Endometrium (tissue), 2 donors: ENCODE measurements around the gene GATA5.

Experiments
- FAIRE-seq: peaks from 2 replicates; lab custom pipeline; 2012; peaks lifted over from hg19 to GRCh38; lab: Jason Lieb, UNC
- donor health status: control.
- donor health status: control.

Gene GATA5

DNA sequence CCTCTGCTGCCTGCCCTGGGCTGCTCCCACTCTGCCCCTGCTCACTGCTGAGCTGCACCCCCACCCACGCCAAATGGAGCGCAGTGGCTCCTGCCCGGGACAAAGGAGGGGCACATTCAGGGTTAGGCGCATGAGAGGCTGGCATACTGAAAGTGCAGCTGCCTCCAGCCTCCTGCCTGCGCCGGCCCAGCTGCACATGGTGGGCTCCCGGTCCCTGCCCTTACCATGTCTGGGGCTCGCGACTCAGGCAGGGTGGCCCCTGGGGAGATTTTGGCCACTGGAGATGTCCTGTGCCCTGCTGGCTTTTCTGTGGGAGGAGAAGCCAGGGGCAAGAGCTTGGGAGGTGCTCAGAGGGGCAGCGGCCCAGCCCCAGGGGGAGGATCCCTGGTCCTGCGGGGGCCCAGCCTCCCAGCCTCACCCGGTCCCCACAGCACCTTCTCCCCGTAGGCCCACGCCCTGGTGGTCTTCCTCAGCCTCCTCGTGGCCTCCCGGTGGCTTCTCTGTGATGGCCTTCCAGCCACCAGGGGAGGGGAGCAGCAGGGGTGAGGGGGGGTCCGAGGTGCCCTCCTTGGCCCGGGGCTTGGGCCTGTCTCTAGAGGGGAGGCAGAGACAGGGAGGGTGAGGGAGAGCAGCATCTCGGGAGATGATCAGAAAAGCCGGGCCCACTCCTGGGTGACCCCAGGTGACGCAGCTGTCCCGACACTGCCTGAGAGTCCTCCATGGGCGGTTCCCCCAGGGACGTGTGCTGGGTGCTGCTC lies 60.3 kb downstream of the GATA5 start:
- no peak for FAIRE-seq

DNA sequence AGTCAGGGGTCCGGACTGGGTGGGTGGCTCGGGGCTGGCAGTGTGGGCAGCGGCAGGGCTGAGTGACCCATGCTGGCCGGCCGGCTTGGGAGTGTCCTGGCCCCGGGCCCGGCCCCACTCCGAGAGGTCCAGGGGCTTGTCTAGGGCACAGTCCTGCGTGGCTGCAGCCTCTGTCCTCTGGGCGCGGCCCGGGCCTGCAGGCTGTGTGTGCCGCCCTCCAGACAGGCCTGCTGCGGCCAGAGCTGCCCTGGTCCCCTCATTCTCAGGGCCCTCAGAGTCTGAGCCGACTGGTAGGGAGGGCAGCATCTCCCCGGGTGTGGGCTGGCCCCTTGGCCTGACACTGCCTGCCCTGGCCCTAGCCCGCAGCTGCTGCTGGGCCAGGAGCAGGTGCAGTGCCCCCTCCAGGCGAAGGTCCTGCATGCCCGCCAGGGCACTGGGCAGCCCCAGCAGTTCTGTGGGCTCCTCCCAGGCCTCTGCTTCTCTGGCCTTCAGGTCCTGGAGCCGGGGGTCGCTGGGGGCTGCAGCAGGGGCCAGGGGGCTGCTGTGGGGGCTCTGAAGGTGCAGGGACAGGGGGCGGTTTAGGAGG lies 61.8 kb downstream of the GATA5 start:
- FAIRE-seq, result no peak
